ENCODE results near the gene PCDHGB6.

DNA sequence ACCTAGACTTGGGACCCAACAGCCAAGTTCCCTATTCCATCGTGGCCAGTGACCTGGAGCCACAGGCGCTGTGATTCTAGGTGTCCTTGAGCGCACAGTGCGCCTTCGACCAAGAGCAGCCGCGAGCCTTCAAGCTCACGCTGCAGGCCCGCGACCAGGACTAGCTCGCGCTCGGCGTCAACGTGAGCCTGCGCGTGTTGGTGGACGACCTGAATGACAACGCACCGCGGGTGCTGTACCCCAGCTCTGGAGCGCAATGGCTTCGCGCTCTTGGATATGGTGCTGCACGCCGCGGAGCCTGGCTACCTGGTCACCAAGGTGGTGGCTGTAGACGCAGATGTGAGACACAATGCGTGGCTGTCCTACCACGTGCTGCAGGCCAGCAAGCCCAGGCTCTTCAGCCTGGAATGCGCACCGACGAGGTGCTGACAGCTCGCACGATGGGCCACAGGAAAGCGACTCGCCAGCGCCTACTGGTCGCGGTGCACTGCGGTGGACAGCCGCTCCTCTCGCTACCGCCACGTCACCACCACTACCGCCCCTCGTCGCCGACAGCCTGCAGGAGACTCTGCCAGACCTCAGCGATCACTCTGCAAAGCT is 33.9 kb downstream of the PCDHGB6 start:
- TF ChIP-seq, protein P1, sequence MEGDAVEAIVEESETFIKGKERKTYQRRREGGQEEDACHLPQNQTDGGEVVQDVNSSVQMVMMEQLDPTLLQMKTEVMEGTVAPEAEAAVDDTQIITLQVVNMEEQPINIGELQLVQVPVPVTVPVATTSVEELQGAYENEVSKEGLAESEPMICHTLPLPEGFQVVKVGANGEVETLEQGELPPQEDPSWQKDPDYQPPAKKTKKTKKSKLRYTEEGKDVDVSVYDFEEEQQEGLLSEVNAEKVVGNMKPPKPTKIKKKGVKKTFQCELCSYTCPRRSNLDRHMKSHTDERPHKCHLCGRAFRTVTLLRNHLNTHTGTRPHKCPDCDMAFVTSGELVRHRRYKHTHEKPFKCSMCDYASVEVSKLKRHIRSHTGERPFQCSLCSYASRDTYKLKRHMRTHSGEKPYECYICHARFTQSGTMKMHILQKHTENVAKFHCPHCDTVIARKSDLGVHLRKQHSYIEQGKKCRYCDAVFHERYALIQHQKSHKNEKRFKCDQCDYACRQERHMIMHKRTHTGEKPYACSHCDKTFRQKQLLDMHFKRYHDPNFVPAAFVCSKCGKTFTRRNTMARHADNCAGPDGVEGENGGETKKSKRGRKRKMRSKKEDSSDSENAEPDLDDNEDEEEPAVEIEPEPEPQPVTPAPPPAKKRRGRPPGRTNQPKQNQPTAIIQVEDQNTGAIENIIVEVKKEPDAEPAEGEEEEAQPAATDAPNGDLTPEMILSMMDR (IDR thresholded peaks at IDR 0.05; ENCODE audit: low read depth, low read length), result no peak
- TF ChIP-seq, protein P2, sequence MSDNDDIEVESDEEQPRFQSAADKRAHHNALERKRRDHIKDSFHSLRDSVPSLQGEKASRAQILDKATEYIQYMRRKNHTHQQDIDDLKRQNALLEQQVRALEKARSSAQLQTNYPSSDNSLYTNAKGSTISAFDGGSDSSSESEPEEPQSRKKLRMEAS (IDR thresholded peaks at IDR 0.05; ENCODE audit: low read depth, low read length), result no peak
- no peak for TF ChIP-seq POLR2A (IDR thresholded peaks at IDR 0.05; ENCODE audit: extremely low read depth, insufficient read length)
- TF ChIP-seq MYC (IDR thresholded peaks at IDR 0.05; ENCODE audit: low read depth, low read length), result no peak
